ENCODE results near the gene MAP7D3. TPM values are rescaled to one million over a fixed set of nuclear protein-coding genes. Genes with fewer than 3 reads are reported as not detected.

MAP7D3 gene
- total and polyA plus RNA-seq, 2 of the 4 experiments (the other 2 are of a cell fraction) = 10.0 to 23.8 TPM

GRCh38 chrX:136214551-136214950 is 36.6 kb downstream of the MAP7D3 start:
- H4K20me1 ChIP-seq (ENCODE audit: insufficient read depth, low read length) = no peaks in the 10 kb centered on the region; the same call in 1 of the 2 replicates
- TF ChIP-seq BHLHE40 (IDR thresholded peaks at IDR 0.05; ENCODE audit: low read depth, low read length) (peak; percentile 89; the same call in 1 of the 2 replicates), RCOR1 (IDR thresholded peaks at IDR 0.05; ENCODE audit: insufficient replicate concordance, low read length) (no peak), MXI1 (IDR thresholded peaks at IDR 0.05; ENCODE audit: borderline replicate concordance, low read depth, low read length) (0 out of 2 replicates have a peak, but pooled peaks have one; percentile 16), MAFK (IDR thresholded peaks at IDR 0.05; ENCODE audit: low read depth, low read length) (peak; percentile 75), USF2 (IDR thresholded peaks at IDR 0.05; ENCODE audit: low read depth, low read length) (peak; percentile 16; the same call in 1 of the 2 replicates)
- H3K9me3 ChIP-seq (ENCODE audit: control insufficient read depth, insufficient read depth, low read length) = no peaks in the 10 kb centered on the region
- no peak overlapping the region for H3K56ac ChIP-seq (ENCODE audit: extremely low read depth, insufficient read depth, low read length)
- H4K5ac ChIP-seq (ENCODE audit: low read depth, low read length) = no peak overlapping the region
- H2BK5ac ChIP-seq (ENCODE audit: low read depth, low read length, poor library complexity, severe bottlenecking) = peak overlapping the region; percentile 80
- in situ Hi-C loops (cut with MboI; ENCODE audit: low sequenced_read_pairs) = no loop called here
- no peak overlapping the region for H3K9ac ChIP-seq (ENCODE audit: low read depth, low read length)
- H3K14ac ChIP-seq (replicated peaks; ENCODE audit: low read depth, low read length) = no peak overlapping the region; the same call in 1 of the 2 replicates
- WGBS, 2 experiments (ENCODE audit: extremely low coverage in 2 of 2, insufficient read length in 1 of 2) = 60% methylated on average over 2 of the region's 7 CpGs; no CpG with 5 or more reads in 1 of the 2 experiments
- DNase-seq (peak; percentile 75), ATAC-seq (ENCODE audit: low read depth) (peak; percentile 83)
- no peaks in the 10 kb centered on the region for H3K79me1 ChIP-seq (ENCODE audit: low read depth in 1 of 2, low read length in 2 of 2)
- no peak overlapping the region for H2AK5ac ChIP-seq (ENCODE audit: low read depth, low read length)
- 0 out of 2 replicates have a peak overlapping the region, but pooled peaks have one; percentile 4 for H3K18ac ChIP-seq (ENCODE audit: low read depth, low read length)
- peak overlapping the region; percentile 81; the same call in 1 of the 2 replicates for H4K91ac ChIP-seq (ENCODE audit: insufficient read depth, low read depth, low read length)
- peak overlapping the region in 1 of 2 experiments; percentile 44; a peak in 2 of 4 replicates for H4K8ac ChIP-seq (ENCODE audit: low read depth in 2 of 2, low read length in 2 of 2)
- H3K36me3 ChIP-seq (ENCODE audit: control insufficient read depth, insufficient read depth, low read length) = peaks cover 10% of the 10 kb centered on the region
- intact Hi-C loops (cut with micrococcal nuclease) = loop anchor here (1.0 kb wide), 1 partner anchor 44 kb away; no protein-coding TSS in a partner anchor
- H2BK120ac ChIP-seq (ENCODE audit: low read depth, low read length) = peak overlapping the region; percentile 86
- H3K4me3 ChIP-seq (ENCODE audit: insufficient read depth, low read depth, low read length) = no peak overlapping the region
- ChIA-PET POLR2A (ENCODE audit: unreplicated experiment) (no interaction called here), CTCF (interaction anchor here (0.6 to 0.8 kb wide), 3 partner anchors 174 to 187 kb away, joined by 3 read pairs; no protein-coding TSS in a partner anchor)
- no peaks in the 10 kb centered on the region; the same call in 1 of the 2 replicates for H3K27me3 ChIP-seq (ENCODE audit: control insufficient read depth, insufficient read depth, low read length)
- no TSS peak for BruUV-seq (replicated peaks)
- peaks cover 10% of the 10 kb centered on the region for H3K9me1 ChIP-seq (ENCODE audit: insufficient read depth, low read length)
- 0 out of 3 replicates have a peak overlapping the region, but pooled peaks have one; percentile 10 for H2BK15ac ChIP-seq (ENCODE audit: low read depth, low read length)
- H3K4me1 ChIP-seq (ENCODE audit: control insufficient read depth, insufficient read depth, low read length) = peaks cover 10% of the 10 kb centered on the region
- 0 out of 2 replicates have a peak overlapping the region, but pooled peaks have one; percentile 17 for H3K23ac ChIP-seq (ENCODE audit: low read depth, low read length)
- peak overlapping the region; percentile 58 for H2AFZ ChIP-seq (replicated peaks; ENCODE audit: low read length, poor library complexity)
- H2AK9ac ChIP-seq (replicated peaks; ENCODE audit: low read depth, low read length, poor library complexity) = peak overlapping the region; percentile 17
- dilution Hi-C loops (cut with HindIII; ENCODE audit: low sequenced_read_pairs, unreplicated experiment) = no loop called here
- H3K4me2 ChIP-seq (ENCODE audit: low read depth, low read length) = peak overlapping the region; percentile 25
- 0 out of 2 replicates have a peak overlapping the region, but pooled peaks have one; percentile 23 for H2BK20ac ChIP-seq (ENCODE audit: low read depth, low read length)
- no peak overlapping the region for H3K4ac ChIP-seq (ENCODE audit: low read depth, low read length)
- peak overlapping the region; percentile 67; the same call in 1 of the 2 replicates for H3K27ac ChIP-seq (ENCODE audit: insufficient read depth, low read length)
